Measurements from ENCODE around the gene CAPN15.
"Not testable (repeated sequence)": the region's sequence is repeated elsewhere in the genome, so short reads cannot be mapped to it uniquely, and the experiment has no call there.

Gene CAPN15

GRCh38 chr16:507527-507926, 20.0 kb upstream of the CAPN15 start:
- not testable (repeated sequence) for DNase-seq

- DNase-seq = no peak
These were observed 19.5 kb upstream of the CAPN15 start for GRCh38 chr16:507996-508395.

- DNase-seq = no peak
These were observed 18.4 kb upstream of the CAPN15 start for GRCh38 chr16:508884-509736.

GRCh38 chr16:510066-510825, 17.3 kb upstream of the CAPN15 start:
- no peak for DNase-seq

- DNase-seq = no peak
These were observed 14.7 kb upstream of the CAPN15 start for GRCh38 chr16:512802-513201.

GRCh38 chr16:513950-514349, 13.6 kb upstream of the CAPN15 start:
- no peak for DNase-seq

GRCh38 chr16:515175-515938, 12.2 kb upstream of the CAPN15 start:
- DNase-seq = no peak

- DNase-seq = no peak
These were observed 11.6 kb upstream of the CAPN15 start for GRCh38 chr16:515939-516226.

GRCh38 chr16:516301-516700, 11.2 kb upstream of the CAPN15 start:
- no peak for DNase-seq

- no peak for DNase-seq
These were observed 8.7 kb upstream of the CAPN15 start for GRCh38 chr16:518858-519257.

- DNase-seq = no peak
These were observed 8.1 kb upstream of the CAPN15 start for GRCh38 chr16:519425-519824.

- no peak for DNase-seq
These were observed 7.4 kb upstream of the CAPN15 start for GRCh38 chr16:519841-520687.

- no peak for DNase-seq
These were observed 6.7 kb upstream of the CAPN15 start for GRCh38 chr16:520847-521246.

- no peak for DNase-seq
These were observed 5.9 kb upstream of the CAPN15 start for GRCh38 chr16:521381-522210.

- DNase-seq = no peak
These were observed 5.0 kb upstream of the CAPN15 start for GRCh38 chr16:522320-523096.

- DNase-seq = no peak
These were observed 4.3 kb upstream of the CAPN15 start for GRCh38 chr16:523097-523741.

- no peak for DNase-seq
These were observed 3.1 kb upstream of the CAPN15 start for GRCh38 chr16:524274-525040.

- no peak for DNase-seq
These were observed 2.4 kb upstream of the CAPN15 start for GRCh38 chr16:525123-525519.

GRCh38 chr16:525520-526180, 1.9 kb upstream of the CAPN15 start:
- peak in 1 of 2 donors; percentile 5 for DNase-seq

All from inflammatory macrophage treated with lipopolysaccharide for 1 hour (primary cell).